EL (cell line): Measurements from ENCODE around the gene KCTD17.
A peak's percentile ranks its signal among the peaks of the same experiment; 100 is the strongest.
"Not testable (repeated sequence)": the region's sequence is repeated elsewhere in the genome, so short reads cannot be mapped to it uniquely, and the experiment has no call there.

Experiments used
- DNase-seq: peaks from one replicate; pipeline ENCODE4 v3.0.0-alpha.2; 2016

KCTD17 gene

GRCh38 chr22:37061611-37062375 lies 10.3 kb downstream of the KCTD17 start:
- no peak for DNase-seq

DNA sequence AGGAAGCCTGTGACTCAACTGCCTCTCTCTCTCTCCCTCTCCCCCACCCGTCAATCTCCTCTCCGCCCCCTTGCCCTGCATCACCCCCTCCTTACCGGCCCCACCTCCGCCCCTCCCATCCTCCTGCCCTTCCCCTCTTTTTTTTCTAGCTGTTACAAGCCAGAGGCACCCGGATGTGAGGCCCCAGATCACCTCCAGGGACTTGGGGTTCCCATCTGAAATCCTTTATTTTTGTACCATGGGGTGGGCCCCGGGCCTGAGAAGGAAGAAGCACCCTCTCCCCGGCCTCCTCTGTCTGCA lies 10.8 kb downstream of the KCTD17 start:
- DNase-seq = no peak

- DNase-seq = no peak
Measured at GRCh38 chr22:37062702-37063381, 11.3 kb downstream of the KCTD17 start.

DNA sequence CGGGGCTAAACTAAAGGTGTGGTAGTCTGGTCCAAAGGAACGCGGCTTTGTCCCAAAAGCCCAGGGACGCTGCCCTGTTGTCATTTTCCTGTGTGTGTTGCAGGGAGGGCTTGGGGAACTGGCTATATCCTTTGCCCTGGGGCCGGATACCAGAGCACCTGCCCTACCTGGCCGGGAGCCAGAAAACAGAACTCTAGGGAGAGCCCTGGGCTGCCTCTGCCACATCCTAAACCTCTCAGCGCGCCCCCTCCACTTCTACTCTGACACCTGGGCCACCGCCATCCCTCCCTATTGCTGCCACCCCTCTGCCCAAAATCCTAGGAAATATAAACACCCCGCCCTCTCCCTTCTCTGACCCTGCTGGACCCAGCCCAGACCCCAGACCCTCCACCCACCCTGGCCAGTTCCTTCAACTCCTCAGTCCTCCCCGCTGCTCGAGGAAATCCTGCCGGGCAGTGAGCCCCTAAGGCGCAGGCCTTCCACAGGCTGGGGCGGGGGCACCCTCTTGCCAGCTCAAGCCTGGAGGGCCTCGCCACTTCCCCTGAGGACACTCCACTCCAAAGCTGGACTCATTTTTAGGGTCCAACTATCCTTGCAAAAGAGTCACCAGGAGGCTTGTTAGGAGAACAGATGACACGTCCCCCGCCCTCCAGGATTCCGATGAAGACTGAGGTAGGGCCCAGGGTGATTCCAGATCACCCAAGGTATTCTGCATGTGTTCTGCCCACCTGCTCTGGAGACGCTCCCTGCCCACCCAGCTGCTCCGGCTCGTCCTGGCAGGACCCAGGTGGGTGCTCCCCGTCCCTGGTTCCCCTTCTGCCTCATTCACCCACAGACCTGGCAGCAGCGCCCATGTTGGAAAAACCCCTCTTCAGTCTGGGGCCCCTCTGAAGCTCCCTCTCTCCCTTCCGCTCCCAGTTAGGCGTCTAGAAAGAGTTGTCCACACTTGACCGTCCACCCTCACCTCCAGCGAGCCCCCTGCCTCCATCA lies 12.2 kb downstream of the KCTD17 start:
- no peak for DNase-seq

DNA sequence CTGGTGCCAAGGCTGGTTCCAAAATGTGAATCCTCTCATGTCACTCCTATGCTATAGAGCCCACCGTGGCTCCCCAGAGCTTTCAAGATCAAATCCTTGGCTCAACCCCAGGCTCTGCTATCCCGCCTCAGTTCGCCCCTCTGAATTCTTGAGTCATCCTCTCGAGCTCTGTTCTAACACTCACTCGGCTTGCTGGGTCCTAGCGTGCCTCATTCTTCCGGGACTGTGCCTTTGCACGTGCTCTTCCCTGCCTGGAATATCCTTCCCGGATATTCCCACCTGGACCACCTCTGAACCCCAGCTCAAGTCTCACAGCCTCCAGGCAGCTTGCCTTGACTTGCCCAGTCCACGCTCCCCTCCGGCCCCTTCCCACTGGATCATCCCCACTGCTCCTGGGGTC lies 13.0 kb downstream of the KCTD17 start:
- DNase-seq = no peak

GRCh38 chr22:37065180-37065579 lies 13.6 kb downstream of the KCTD17 start:
- no peak for DNase-seq

- no peak for DNase-seq
Measured at GRCh38 chr22:37065961-37066360, 14.4 kb downstream of the KCTD17 start.

GRCh38 chr22:37067428-37067827 lies 15.9 kb downstream of the KCTD17 start:
- DNase-seq = no peak

GRCh38 chr22:37068859-37069258 lies 17.3 kb downstream of the KCTD17 start:
- DNase-seq = no peak

DNA sequence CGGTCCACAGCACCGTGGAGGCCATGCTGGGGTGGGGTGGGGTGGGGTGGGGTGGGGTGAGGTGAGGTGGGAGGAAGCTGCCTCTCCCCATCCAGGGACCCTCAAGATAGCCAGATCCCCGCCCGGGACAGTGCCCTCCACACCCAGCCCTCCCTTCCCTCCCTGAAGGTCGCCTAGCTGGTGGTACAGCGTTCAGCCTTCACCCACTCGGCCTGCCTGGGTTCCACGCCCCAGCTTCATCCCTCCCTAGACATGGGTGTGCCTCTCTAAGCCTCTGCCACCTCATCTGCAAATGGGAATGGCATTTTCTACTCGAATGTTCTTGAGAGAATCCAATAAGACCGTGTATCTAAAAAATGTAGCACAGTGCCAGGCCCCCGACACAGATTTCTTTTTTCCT lies 17.8 kb downstream of the KCTD17 start:
- no peak for DNase-seq

DNA sequence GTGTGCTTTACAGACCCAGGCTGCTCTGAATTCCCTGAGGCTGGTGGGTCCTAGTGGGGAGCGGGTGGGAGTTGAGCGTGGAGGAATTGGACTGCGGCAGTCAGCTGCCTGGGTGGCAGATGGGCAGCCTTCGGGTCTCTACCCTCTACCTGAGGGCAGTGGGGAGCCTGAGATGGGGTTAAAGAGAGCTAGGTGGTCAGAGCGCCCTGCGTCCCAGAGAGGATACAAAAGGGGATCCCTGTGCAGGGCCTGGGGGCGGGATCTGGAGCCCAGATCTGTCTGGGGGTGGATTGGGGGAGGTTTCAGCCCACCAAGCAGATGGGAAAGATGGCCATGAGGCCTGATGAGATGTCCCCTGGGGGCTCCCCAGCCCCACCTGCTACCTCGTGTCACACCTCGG lies 18.2 kb downstream of the KCTD17 start:
- no peak for DNase-seq

DNA sequence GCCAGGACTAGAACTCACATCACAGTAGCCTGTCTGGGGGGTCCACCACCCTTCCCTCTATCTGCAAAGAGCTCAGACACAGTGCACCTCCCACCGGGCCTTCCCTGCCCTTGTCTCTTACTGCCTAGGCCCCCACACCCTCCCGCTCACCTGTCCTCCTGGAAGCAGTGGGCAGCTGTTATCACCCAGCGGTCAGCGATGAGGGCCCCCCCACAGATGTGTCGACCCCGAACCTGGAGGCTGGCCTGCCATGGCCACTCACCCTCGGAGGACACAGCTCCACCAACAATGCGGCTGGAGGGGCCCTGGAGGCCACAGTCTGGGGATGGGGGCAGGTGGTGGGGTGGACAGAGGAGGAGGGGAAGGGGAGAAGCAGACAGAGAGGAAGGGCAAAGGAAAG lies 18.8 kb downstream of the KCTD17 start:
- no peak for DNase-seq

- DNase-seq = no peak
Measured at GRCh38 chr22:37070744-37071143, 19.2 kb downstream of the KCTD17 start.

- DNase-seq = not testable (repeated sequence)
Measured at GRCh38 chr22:37071850-37072592, 20.5 kb downstream of the KCTD17 start.

DNA sequence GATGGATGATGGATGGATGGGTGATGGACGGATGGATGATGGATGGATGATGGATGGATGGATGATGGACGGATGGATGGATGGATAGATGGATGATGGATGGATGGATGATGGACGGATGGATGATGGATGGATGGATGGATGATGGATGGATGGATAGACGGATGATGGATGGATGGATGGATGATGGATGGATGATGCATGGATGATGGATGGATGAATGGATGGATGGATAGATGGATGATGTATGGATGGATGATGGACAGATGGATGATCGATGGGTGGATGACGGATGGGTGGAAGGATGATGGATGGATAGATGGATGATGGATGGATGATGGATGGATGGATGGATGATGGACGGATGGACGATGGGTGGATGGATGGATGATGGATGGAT lies 21.1 kb downstream of the KCTD17 start:
- no peak for DNase-seq

- no peak for DNase-seq
Measured at GRCh38 chr22:37074537-37074936, 23.0 kb downstream of the KCTD17 start.

GRCh38 chr22:37075046-37075445 lies 23.5 kb downstream of the KCTD17 start:
- no peak for DNase-seq

DNA sequence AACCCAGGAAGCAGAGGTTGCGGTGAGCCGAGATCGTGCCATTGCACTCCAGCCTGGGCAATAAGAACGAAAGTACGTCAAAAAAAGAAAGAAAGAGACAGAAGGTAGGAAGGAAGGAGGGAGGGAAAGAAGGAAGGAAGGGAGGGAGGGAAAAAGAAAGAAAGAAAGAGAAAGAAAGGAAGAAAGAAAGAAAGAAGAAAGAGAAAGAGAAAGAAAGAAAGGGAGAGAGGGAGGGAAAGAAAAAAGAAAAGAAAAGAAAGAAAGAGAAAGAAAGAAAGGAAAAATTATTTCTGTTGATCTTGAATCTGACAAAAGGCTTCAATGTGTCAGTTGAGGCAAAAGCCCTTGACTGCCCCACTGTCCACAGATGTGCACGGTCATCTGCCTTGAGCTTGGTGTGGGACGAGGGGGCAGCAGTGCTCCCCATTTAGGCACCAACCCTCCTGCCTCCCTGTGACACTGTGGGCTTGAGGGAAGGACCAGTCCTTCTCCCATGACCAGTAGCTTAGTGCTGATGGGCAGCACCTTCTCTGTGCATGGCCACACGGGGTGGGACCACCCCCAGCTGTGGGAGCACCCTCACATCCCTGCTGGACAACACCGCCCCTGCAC lies 24.4 kb downstream of the KCTD17 start:
- no peak for DNase-seq

GRCh38 chr22:37077802-37078448 lies 26.4 kb downstream of the KCTD17 start:
- peak; percentile 47 for DNase-seq

- DNase-seq = no peak
Measured at GRCh38 chr22:37079158-37079557, 27.6 kb downstream of the KCTD17 start.

DNA sequence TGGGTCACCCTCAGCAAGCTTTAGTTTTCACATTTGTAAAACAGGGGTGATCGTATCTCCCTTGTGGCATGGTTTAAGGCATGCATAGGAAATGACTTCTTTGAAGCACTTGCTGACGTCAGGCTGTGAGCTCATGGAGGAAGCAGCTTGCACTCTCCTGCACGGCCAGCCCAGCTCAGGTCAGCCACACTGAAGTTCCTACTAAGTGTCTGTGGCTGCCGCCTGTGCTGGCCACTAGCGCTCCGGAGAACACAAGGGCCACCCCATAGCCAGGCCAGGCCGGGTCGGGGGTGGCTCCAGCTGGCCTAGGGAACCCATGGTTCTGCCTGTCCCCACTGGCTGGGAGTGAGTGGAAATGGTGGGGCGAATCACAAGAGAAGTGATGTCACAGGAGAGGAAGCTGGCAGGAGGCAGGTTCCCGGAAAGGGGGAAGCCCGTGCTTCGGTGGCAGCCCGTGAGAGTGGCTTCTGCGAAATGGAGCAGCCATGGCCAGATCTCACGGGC lies 28.2 kb downstream of the KCTD17 start:
- peak; percentile 71 for DNase-seq

- no peak for DNase-seq
Measured at GRCh38 chr22:37080438-37080837, 28.9 kb downstream of the KCTD17 start.
